ENCODE results near the gene BUB3. TPM values are rescaled to one million over a fixed set of nuclear protein-coding genes. Genes with fewer than 3 reads are reported as not detected.
A peak's percentile ranks its signal among the peaks of the same experiment; 100 is the strongest.

BUB3 gene
- total RNA-seq, 4 donors from 2014 or later, result 67.9 to 117 (median 88.0) TPM

DNA sequence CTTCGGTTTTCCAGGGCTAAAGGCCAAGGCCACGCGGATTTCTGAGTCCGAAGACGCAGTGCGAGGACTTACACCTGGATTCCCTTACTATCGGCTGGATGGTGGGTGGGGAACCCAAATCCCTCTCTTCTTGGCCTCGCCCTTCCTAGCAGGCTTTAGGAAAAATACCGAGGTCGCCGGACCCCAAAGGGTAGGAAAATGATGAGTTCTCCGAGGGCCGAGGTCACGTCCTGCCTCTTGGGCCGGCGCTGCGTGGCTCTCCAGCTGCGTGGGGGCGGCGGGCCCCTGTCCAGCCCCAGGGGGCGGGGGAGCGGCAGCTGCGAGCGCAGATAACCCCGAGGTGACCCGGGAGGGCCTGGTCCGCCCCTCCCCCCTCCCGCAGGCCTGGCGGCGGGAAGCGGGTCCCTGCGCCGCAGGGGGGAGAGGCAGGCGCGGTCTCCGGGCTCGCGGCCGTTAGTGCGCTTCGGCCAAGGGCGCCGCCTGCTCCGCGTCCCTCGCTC is 19.2 kb upstream of the BUB3 start:
- TF ChIP-seq, protein P1, sequence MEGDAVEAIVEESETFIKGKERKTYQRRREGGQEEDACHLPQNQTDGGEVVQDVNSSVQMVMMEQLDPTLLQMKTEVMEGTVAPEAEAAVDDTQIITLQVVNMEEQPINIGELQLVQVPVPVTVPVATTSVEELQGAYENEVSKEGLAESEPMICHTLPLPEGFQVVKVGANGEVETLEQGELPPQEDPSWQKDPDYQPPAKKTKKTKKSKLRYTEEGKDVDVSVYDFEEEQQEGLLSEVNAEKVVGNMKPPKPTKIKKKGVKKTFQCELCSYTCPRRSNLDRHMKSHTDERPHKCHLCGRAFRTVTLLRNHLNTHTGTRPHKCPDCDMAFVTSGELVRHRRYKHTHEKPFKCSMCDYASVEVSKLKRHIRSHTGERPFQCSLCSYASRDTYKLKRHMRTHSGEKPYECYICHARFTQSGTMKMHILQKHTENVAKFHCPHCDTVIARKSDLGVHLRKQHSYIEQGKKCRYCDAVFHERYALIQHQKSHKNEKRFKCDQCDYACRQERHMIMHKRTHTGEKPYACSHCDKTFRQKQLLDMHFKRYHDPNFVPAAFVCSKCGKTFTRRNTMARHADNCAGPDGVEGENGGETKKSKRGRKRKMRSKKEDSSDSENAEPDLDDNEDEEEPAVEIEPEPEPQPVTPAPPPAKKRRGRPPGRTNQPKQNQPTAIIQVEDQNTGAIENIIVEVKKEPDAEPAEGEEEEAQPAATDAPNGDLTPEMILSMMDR (IDR thresholded peaks at IDR 0.05), result no peak
- no peak for TF ChIP-seq POLR2A (IDR thresholded peaks at IDR 0.05)
- intact Hi-C loops (cut with DNase I), result loop anchor here (5.0 kb wide), 1 partner anchor 422 kb away; no protein-coding TSS in a partner anchor
- no peak for DNase-seq
- H3K4me3 ChIP-seq (replicated peaks in 1 of 3), result peak overlapping the region in 1 of 3 donors; percentile 13
- no peak overlapping the region for H3K27ac ChIP-seq
- no peaks in the 10 kb centered on the region for H3K9me3 ChIP-seq
- H3K36me3 ChIP-seq, result no peaks in the 10 kb centered on the region
- WGBS, 2 donors, result 2 to 5% methylated on average over 4 to 20 of the region's 46 CpGs
- H3K4me1 ChIP-seq, result peaks cover 35 to 58% of the 10 kb centered on the region in 2 donors
- H3K27me3 ChIP-seq, result peaks cover 61% of the 10 kb centered on the region

DNA sequence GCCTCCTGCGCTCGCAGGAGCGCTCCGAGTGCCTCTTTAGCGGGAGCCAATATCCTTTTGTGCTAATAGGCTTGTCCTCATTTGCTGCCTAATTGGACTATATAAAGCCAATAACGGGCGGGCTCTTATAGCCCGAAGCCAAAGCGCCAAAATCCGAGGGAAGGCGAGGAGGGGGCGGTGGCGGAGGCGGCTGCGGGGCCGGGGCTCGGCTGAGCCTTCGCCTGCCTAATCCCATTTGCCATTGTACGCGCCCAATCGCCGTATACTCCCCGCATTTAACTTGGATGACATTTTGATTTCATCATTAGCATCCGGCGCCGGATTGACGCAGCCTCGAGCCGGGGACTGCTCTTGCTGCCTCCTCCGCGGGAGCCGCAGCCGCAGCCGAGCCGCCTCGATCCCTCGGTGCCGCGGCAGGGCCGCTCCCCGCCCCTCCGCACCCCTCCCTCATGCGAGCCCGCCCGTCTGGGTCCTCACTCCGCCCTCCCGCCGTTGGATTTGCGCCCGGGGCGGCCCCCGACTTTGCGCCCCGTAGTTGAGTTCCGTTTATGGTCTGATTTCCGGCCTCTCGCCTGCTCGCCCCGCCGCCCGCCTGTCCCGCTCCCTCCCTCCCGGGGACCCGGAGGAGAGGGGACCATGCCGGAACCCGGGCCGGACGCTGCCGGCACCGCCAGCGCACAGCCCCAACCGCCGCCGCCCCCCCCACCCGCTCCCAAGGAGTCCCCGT is 18.6 kb upstream of the BUB3 start, which contains the start of gene HMX3:
TSS of gene HMX3 (plus strand) at position 556 of the 727 bp plus-strand sequence. CDS start at position 637, 81 bp downstream.
- Histone ChIP-seq H3K9me3 (no peaks in the 10 kb centered on the region), H3K4me1 (peaks cover 35 to 58% of the 10 kb centered on the region in 2 donors), H3K27me3 (peaks cover 67% of the 10 kb centered on the region), H3K36me3 (no peaks in the 10 kb centered on the region), H3K27ac (no peak within 1 kb of the TSS), H3K4me3 (replicated peaks in 1 of 3) (peak within 1 kb of the TSS in 1 of 3 donors; percentile 13)
- no peak for DNase-seq
- WGBS, 2 donors, result 2 to 4% methylated on average over 31 to 60 of the region's 76 CpGs
- TF ChIP-seq POLR2A (IDR thresholded peaks at IDR 0.05), result no peak
- TF ChIP-seq, protein P1 (IDR thresholded peaks at IDR 0.05), result no peak
- intact Hi-C loops (cut with DNase I), result no loop called here

DNA sequence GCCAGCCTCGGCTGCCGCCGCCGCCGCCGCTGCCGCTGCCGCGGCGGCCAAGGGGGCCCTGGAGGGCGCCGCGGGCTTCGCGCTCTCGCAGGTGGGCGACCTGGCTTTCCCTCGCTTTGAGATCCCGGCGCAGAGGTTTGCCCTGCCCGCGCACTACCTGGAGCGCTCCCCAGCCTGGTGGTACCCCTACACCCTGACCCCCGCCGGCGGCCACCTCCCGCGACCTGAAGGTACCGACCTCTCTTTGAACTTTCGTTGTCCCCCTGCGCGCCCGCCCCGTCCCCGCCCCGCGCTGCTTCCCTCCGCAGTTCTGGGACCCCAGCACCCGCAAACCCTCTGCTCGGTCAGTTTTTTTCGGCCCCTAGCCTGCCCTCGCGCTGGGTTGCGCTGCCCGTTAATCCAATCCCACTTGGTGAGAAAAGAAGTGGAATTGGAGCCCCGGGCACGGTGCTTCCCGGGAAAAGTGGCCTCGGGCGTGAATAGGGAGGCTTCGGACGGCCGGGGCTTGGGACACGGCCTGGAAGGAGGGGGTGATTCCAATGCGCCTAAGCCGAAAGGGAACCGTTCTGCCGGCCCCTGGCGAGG is 17.9 kb upstream of the BUB3 start:
- peak overlapping the region in 1 of 3 donors; percentile 13 for H3K4me3 ChIP-seq (replicated peaks in 1 of 3)
- no peaks in the 10 kb centered on the region for H3K9me3 ChIP-seq
- intact Hi-C loops (cut with DNase I), result no loop called here
- H3K36me3 ChIP-seq, result no peaks in the 10 kb centered on the region
- peaks cover 35 to 58% of the 10 kb centered on the region in 2 donors for H3K4me1 ChIP-seq
- TF ChIP-seq POLR2A (IDR thresholded peaks at IDR 0.05), result no peak
- TF ChIP-seq, protein P1 (IDR thresholded peaks at IDR 0.05), result no peak
- H3K27ac ChIP-seq, result no peak overlapping the region
- peaks cover 74% of the 10 kb centered on the region for H3K27me3 ChIP-seq
- no peak for DNase-seq
- WGBS, 2 donors, result 2 to 3% methylated on average over 25 to 39 of the region's 59 CpGs

DNA sequence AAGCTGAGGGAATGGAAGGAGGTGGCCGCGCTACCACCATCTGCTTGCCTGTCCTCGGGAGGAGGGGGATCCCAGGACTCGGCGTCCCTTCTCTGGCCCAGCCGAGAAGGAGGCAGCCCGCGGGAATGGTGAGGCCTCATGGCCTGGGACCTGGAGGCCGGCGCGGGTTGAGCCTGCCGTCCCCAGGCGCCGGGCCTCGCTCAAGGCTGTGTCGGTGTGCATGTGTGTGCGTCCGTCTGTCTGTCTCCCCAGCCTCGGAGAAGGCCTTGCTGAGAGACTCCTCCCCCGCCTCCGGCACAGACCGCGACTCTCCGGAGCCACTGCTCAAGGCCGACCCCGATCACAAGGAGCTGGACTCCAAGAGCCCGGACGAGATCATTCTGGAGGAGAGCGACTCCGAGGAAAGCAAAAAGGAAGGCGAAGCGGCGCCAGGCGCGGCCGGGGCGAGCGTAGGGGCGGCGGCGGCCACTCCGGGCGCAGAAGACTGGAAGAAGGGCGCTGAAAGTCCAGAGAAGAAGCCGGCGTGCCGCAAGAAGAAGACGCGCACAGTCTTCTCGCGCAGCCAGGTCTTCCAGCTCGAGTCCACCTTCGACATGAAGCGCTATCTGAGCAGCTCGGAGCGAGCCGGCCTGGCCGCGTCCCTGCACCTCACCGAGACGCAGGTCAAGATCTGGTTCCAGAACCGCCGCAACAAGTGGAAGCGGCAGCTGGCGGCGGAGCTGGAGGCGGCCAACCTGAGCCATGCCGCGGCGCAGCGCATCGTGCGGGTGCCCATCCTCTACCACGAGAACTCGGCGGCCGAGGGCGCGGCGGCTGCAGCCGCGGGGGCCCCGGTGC is 17.2 kb upstream of the BUB3 start:
- Histone ChIP-seq H3K9me3 (no peaks in the 10 kb centered on the region), H3K27ac (no peak overlapping the region), H3K4me3 (replicated peaks in 1 of 3) (no peak overlapping the region), H3K36me3 (no peaks in the 10 kb centered on the region), H3K27me3 (peaks cover 81% of the 10 kb centered on the region), H3K4me1 (peaks cover 35 to 58% of the 10 kb centered on the region in 2 donors)
- no peak for TF ChIP-seq POLR2A (IDR thresholded peaks at IDR 0.05)
- TF ChIP-seq, protein P1 (IDR thresholded peaks at IDR 0.05), result no peak
- WGBS, 2 donors, result 1 to 2% methylated on average over 30 to 31 of the region's 83 CpGs
- no peak for DNase-seq
- intact Hi-C loops (cut with DNase I), result no loop called here

Measured in thyroid gland (tissue), 4 donors.